ENCODE measurements around the gene TNS2.
A peak's percentile ranks its signal among the peaks of the same experiment; 100 is the strongest.

TNS2 gene

GRCh38 chr12:53042607-53043454, 7.0 kb upstream of the TNS2 start:
- DNase-seq, result no peak

GRCh38 chr12:53044052-53044581, 5.7 kb upstream of the TNS2 start:
- no peak for DNase-seq

- no peak for DNase-seq
Measured at GRCh38 chr12:53044896-53045695, 4.8 kb upstream of the TNS2 start.

- DNase-seq, result no peak
Measured at GRCh38 chr12:53045696-53046045, 4.2 kb upstream of the TNS2 start.

- DNase-seq, result peak; percentile 47
Measured at GRCh38 chr12:53046655-53047220, 3.1 kb upstream of the TNS2 start.

- DNase-seq, result no peak
Measured at GRCh38 chr12:53047221-53048032, 2.4 kb upstream of the TNS2 start.

GRCh38 chr12:53048033-53048779, 1.7 kb upstream of the TNS2 start:
- no peak for DNase-seq

- no peak for DNase-seq
Measured at GRCh38 chr12:53048780-53049401, 974 bp upstream of the TNS2 start.

- no peak for DNase-seq
Measured at GRCh38 chr12:53050426-53051057, 677 bp downstream of the TNS2 start.

- no peak for DNase-seq
Measured at GRCh38 chr12:53051058-53051880, 1.4 kb downstream of the TNS2 start.

GRCh38 chr12:53051881-53052412, 2.1 kb downstream of the TNS2 start:
- no peak for DNase-seq

- peak; percentile 16 for DNase-seq
Measured at GRCh38 chr12:53052419-53053217, 2.8 kb downstream of the TNS2 start.

GRCh38 chr12:53053218-53054111, 3.6 kb downstream of the TNS2 start:
- peak; percentile 85 for DNase-seq

GRCh38 chr12:53054112-53054878, 4.4 kb downstream of the TNS2 start:
- peak; percentile 94 for DNase-seq

GRCh38 chr12:53055471-53056266, 5.8 kb downstream of the TNS2 start:
- no peak for DNase-seq

GRCh38 chr12:53056296-53056695, 6.4 kb downstream of the TNS2 start:
- no peak for DNase-seq

All from DMS153 (cell line).